Glutamatergic neuron (in vitro differentiated cells): ENCODE results near the gene PIP5K1C. TPM values are rescaled to one million over a fixed set of nuclear protein-coding genes. Genes with fewer than 3 reads are reported as not detected.

ENCODE experiments used
- DNase-seq: peaks from one replicate; pipeline ENCODE4 v3.0.0; 2022
- H3K27ac Mint-ChIP-seq: one replicate; pipeline ENCODE4 v1.8.0; 2020; ENCODE audit warnings: mild to moderate bottlenecking, mixed read lengths, inconsistent platforms; ENCODE audit not compliant: unreplicated experiment
- H3K27me3 Mint-ChIP-seq: one replicate; pipeline ENCODE4 v1.8.0; 2020; ENCODE audit warnings: mild to moderate bottlenecking, moderate library complexity, mixed read lengths, inconsistent platforms; ENCODE audit not compliant: unreplicated experiment
- H3K36me3 Mint-ChIP-seq: one replicate; pipeline ENCODE4 v1.8.0; 2020; ENCODE audit warnings: mild to moderate bottlenecking, mixed read lengths, inconsistent platforms; ENCODE audit not compliant: unreplicated experiment
- H3K4me1 Mint-ChIP-seq: one replicate; pipeline ENCODE4 v1.8.0; 2020; ENCODE audit warnings: mild to moderate bottlenecking, low read depth, mixed read lengths, inconsistent platforms; ENCODE audit not compliant: unreplicated experiment
- H3K4me3 Mint-ChIP-seq: one replicate; pipeline ENCODE4 v1.8.0; 2020; ENCODE audit warnings: mild to moderate bottlenecking, mixed read lengths, inconsistent platforms; ENCODE audit not compliant: unreplicated experiment
- H3K9me3 Mint-ChIP-seq: one replicate; pipeline ENCODE4 v1.8.0; 2020; ENCODE audit warnings: mild to moderate bottlenecking, moderate library complexity, mixed read lengths, inconsistent platforms; ENCODE audit not compliant: unreplicated experiment
- CTCF ChIP-seq: fragments of 200-600 bp; sonication (generic); IDR thresholded peaks from one replicate; pipeline ENCODE4 v1.5.0; 2021; ENCODE audit not compliant: partially characterized antibody, unreplicated experiment
- total RNA-seq: library from RNA; stranded (reverse); fragmentation: NEBNext Ultra II Directional; extraction: Animal tissue kit (Norgen Biotek cat#: 25700); gene quantifications from one replicate; pipeline ENCODE4 v1.2.1, GENCODE V29; 2021; ENCODE audit not compliant: unreplicated experiment

The PIP5K1C gene
- total RNA-seq, 1 donor from 2014 or later: 169 TPM

- Mint-ChIP-seq H3K4me1 (no peaks in the 10 kb centered on the region), H3K27ac (no peak overlapping the region), H3K27me3 (peaks cover 1% of the 10 kb centered on the region), H3K4me3 (no peak overlapping the region), H3K36me3 (no peaks in the 10 kb centered on the region), H3K9me3 (peaks cover 4% of the 10 kb centered on the region)
- DNase-seq: no peak
- TF ChIP-seq CTCF: no peak
Measured at GRCh38 chr19:3725640-3726310, 25.5 kb upstream of the PIP5K1C start.

GRCh38 chr19:3725121-3725520, 24.9 kb upstream of the PIP5K1C start:
- TF ChIP-seq CTCF: no peak
- no peak overlapping the region for H3K4me3 Mint-ChIP-seq
- DNase-seq: no peak
- no peaks in the 10 kb centered on the region for H3K4me1 Mint-ChIP-seq
- H3K27me3 Mint-ChIP-seq: peaks cover 1% of the 10 kb centered on the region
- H3K9me3 Mint-ChIP-seq: peaks cover 4% of the 10 kb centered on the region
- no peaks in the 10 kb centered on the region for H3K36me3 Mint-ChIP-seq
- H3K27ac Mint-ChIP-seq: no peak overlapping the region

GRCh38 chr19:3723883-3724282, 23.6 kb upstream of the PIP5K1C start:
- H3K4me3 Mint-ChIP-seq: no peak overlapping the region
- peaks cover 2% of the 10 kb centered on the region for H3K9me3 Mint-ChIP-seq
- H3K4me1 Mint-ChIP-seq: no peaks in the 10 kb centered on the region
- no peak overlapping the region for H3K27ac Mint-ChIP-seq
- no peaks in the 10 kb centered on the region for H3K36me3 Mint-ChIP-seq
- peaks cover 3% of the 10 kb centered on the region for H3K27me3 Mint-ChIP-seq
- no peak for TF ChIP-seq CTCF
- DNase-seq: no peak

- Mint-ChIP-seq H3K27me3 (peaks cover 3% of the 10 kb centered on the region), H3K4me1 (no peaks in the 10 kb centered on the region), H3K36me3 (no peaks in the 10 kb centered on the region), H3K27ac (no peak overlapping the region), H3K4me3 (no peak overlapping the region), H3K9me3 (peaks cover 2% of the 10 kb centered on the region)
- no peak for TF ChIP-seq CTCF
- DNase-seq: no peak
Measured at GRCh38 chr19:3723110-3723488, 22.8 kb upstream of the PIP5K1C start.

- H3K27me3 Mint-ChIP-seq: peaks cover 3% of the 10 kb centered on the region
- H3K27ac Mint-ChIP-seq: no peak overlapping the region
- no peaks in the 10 kb centered on the region for H3K36me3 Mint-ChIP-seq
- no peaks in the 10 kb centered on the region for H3K4me1 Mint-ChIP-seq
- H3K4me3 Mint-ChIP-seq: no peak overlapping the region
- peaks cover 2% of the 10 kb centered on the region for H3K9me3 Mint-ChIP-seq
- TF ChIP-seq CTCF: no peak
- DNase-seq: no peak
Measured at GRCh38 chr19:3722443-3723109, 22.3 kb upstream of the PIP5K1C start.
